Small intestine (tissue), 7 donors: ENCODE data around the gene LINGO3. TPM values are rescaled to one million over a fixed set of nuclear protein-coding genes. Genes with fewer than 3 reads are reported as not detected.

Source experiments
- DNase-seq, 2 donors: peaks; one replicate each; pipeline versions ENCODE4 v3.0.0 to v3.0.0-alpha.2; 2013
- FAIRE-seq: peaks from 2 replicates; lab custom pipeline; 2012; peaks lifted over from hg19 to GRCh38; lab: Jason Lieb, UNC
- H3K27ac ChIP-seq, 3 donors: one replicate each; pipeline ENCODE4 v1.5.1; 2013; ENCODE audit warnings: low read length in 2 of 3, mild to moderate bottlenecking in 2 of 3, control low read depth in 1 of 3, inconsistent platforms in 1 of 3, low read depth in 1 of 3, moderate library complexity in 1 of 3
- H3K27me3 ChIP-seq, 3 donors: one replicate each; pipeline ENCODE4 v1.6.1; 2013; ENCODE audit warnings: low read length in 3 of 3, inconsistent platforms in 1 of 3; ENCODE audit not compliant: control insufficient read depth in 3 of 3, insufficient read depth in 3 of 3
- H3K36me3 ChIP-seq, 3 donors: one replicate each; pipeline ENCODE4 v1.6.1; 2013; ENCODE audit warnings: low read length in 3 of 3, inconsistent platforms in 1 of 3, low read depth in 1 of 3, mild to moderate bottlenecking in 1 of 3, moderate library complexity in 1 of 3; ENCODE audit not compliant: control insufficient read depth in 3 of 3, insufficient read depth in 2 of 3
- H3K4me1 ChIP-seq, 3 donors: one replicate each; pipeline ENCODE4 v1.6.1; 2013; ENCODE audit warnings: low read length in 2 of 3, inconsistent platforms in 1 of 3, low read depth in 1 of 3, mild to moderate bottlenecking in 1 of 3, moderate library complexity in 1 of 3; ENCODE audit not compliant: control insufficient read depth in 3 of 3, insufficient read depth in 2 of 3
- H3K4me3 ChIP-seq, 3 donors: one replicate each; pipeline ENCODE4 v1.5.1; 2013; ENCODE audit warnings: low read length in 3 of 3, control low read depth in 1 of 3, inconsistent platforms in 1 of 3, low read depth in 1 of 3, mild to moderate bottlenecking in 1 of 3, moderate library complexity in 1 of 3
- H3K9me3 ChIP-seq, 2 donors: one replicate each; pipeline ENCODE4 v1.6.1; 2013; ENCODE audit warnings: low read depth in 1 of 2, low read length in 1 of 2; ENCODE audit not compliant: control insufficient read depth in 2 of 2, insufficient read depth in 1 of 2
- WGBS, 3 donors: extraction: QIAGEN DNeasy Blood & Tissue Kit; methylation state at CpG; one replicate each; pipeline ENCODE4 v1.1.7; 2013; 5-methylcytosine and 5-hydroxymethylcytosine counted together
- polyA plus RNA-seq, 4 donors: library from polyadenylated mRNA; stranded (reverse) in 3 of 4; unstranded in 1 of 4; fragments of 200-250 nt in 3 of 4; fragments of 120-200 nt in 1 of 4; gene quantifications; one replicate each; pipeline versions ENCODE4 v1.2.1 to v1.2.3, GENCODE V29; 2013
- donor health status: healthy with polysubstance abuse.
- donor health status: control.
- donor health status: control.
- donor health status: Bipolar disorder and iron deficiency.
- donor health status: healthy.

The LINGO3 gene
- polyA plus RNA-seq, 4 donors, result 0.13 to 0.56 TPM; not detected in 2

- H3K4me3 ChIP-seq, result no peak overlapping the region
- WGBS, 3 donors, result 83 to 92% (median 85%) methylated on average over 4 of the region's 4 CpGs
- DNase-seq, result no peak
- H3K27me3 ChIP-seq, result no peaks in the 10 kb centered on the region
- H3K27ac ChIP-seq, result no peak overlapping the region
- no peaks in the 10 kb centered on the region for H3K9me3 ChIP-seq
- peaks cover 2 to 25% (median 12%) of the 10 kb centered on the region in 3 donors for H3K36me3 ChIP-seq
- no peak for FAIRE-seq
- H3K4me1 ChIP-seq, result peaks cover 4 to 27% (median 5%) of the 10 kb centered on the region in 3 donors
Observed at GRCh38 chr19:2268480-2268830, 39.5 kb downstream of the LINGO3 start.

- Histone ChIP-seq H3K4me3 (no peak overlapping the region), H3K27ac (peak overlapping the region in 1 of 3 donors; percentile 59), H3K4me1 (peaks cover 0 to 9% (median 0%) of the 10 kb centered on the region in 3 donors), H3K9me3 (no peaks in the 10 kb centered on the region), H3K27me3 (no peaks in the 10 kb centered on the region), H3K36me3 (peaks cover 0 to 5% (median 0%) of the 10 kb centered on the region in 3 donors)
- FAIRE-seq (no peak), DNase-seq (peak; percentile 30 to 90)
- WGBS, 3 donors, result 32 to 39% (median 33%) methylated on average over 17 to 18 of the region's 18 CpGs
Observed at GRCh38 chr19:2266183-2266993, 41.6 kb downstream of the LINGO3 start.

DNA sequence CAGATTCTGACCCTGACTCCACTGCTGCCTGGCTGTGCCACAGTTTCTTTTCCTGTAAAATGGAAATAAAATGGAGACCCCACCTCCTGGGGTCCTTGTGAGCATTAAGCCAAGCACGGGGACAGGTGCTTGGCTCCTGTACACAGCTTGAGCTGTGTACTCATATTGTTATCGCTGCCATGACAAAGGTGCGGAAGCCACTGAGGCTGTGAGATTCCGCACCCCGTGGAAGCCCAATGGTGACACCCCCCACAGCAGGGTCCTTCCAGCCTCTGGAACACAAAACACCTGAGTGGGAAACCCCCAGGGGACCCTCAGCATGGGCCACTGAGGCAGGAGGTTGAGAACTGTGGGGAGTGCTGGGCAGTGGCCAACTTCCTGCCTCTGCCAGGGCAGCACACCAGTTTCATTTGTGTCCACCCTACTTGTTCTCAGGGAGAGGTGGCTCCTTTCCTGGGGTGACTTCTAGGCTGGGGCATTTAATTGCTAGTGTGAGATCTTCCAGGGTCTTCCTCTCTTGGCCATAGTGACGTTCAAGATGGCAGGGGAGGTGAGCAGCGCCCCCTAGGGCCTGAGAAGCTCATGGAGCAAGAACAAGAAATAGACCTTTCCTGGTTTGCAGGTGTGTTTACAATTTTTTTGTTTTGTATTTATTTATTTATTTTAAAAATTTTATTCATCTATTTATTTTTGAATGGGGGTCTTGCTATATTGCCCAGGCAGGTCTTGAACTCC, 46.3 kb downstream of the LINGO3 start:
- Histone ChIP-seq H3K27me3 (peaks cover 0 to 4% (median 0%) of the 10 kb centered on the region in 3 donors), H3K4me1 (no peaks in the 10 kb centered on the region), H3K27ac (no peak overlapping the region), H3K9me3 (no peaks in the 10 kb centered on the region), H3K36me3 (no peaks in the 10 kb centered on the region), H3K4me3 (no peak overlapping the region)
- 70 to 71% (median 71%) methylated on average over 7 of the region's 7 CpGs for WGBS, 3 donors
- FAIRE-seq (no peak), DNase-seq (peak; percentile 57 to 62)

DNA sequence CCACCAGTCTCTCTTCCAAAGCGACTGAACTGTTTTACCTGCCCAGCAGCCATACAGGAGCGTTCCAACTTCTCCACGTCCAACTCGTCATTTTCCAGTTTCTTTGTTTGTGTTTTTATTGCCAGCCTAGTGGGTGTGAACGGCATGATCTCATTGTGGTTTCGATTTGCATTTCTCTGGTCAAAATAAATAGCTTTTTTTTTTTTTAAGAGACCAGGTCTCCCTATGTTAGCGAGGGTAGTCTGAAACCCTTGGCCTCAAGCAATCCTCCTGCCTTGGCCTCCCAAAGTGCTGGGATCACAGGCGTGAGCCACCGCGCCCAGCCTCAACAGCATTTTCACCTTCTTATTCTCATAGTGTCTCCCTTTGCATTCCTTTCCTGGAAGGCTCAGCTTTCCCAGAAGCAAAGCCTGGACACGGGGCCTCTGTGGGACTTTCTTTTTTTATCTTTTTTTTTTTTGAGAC, 47.6 kb downstream of the LINGO3 start:
- H3K27ac ChIP-seq, result peak overlapping the region in 1 of 3 donors; percentile 80
- H3K4me1 ChIP-seq, result no peaks in the 10 kb centered on the region
- no peaks in the 10 kb centered on the region for H3K36me3 ChIP-seq
- DNase-seq (peak; percentile 21 to 66), FAIRE-seq (no peak)
- WGBS, 3 donors, result 24 to 46% (median 37%) methylated on average over 11 of the region's 11 CpGs
- peaks cover 0 to 12% (median 0%) of the 10 kb centered on the region in 3 donors for H3K27me3 ChIP-seq
- H3K4me3 ChIP-seq, result no peak overlapping the region
- no peaks in the 10 kb centered on the region for H3K9me3 ChIP-seq

DNA sequence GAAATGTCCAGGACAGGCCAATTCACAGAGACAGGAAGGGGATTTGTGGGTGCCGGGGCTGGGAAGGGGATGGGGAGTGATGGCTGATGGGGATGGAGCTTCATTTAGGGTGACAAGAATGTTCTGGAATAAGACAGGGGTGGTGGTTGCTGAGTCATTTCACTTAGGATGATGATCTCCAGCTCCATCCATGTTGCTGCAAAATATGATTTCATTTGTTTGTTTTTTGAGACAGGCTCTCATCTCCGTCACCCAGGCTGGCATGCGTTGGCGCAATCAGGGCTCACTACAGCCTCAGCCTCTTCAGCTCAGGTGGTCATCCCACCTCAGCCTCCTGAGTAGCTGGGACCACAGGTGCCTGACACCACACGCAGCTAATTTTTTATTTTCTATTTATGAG, 48.6 kb downstream of the LINGO3 start:
- no peak overlapping the region for H3K27ac ChIP-seq
- H3K9me3 ChIP-seq, result no peaks in the 10 kb centered on the region
- DNase-seq, result no peak
- 83 to 93% (median 88%) methylated on average over 5 of the region's 5 CpGs for WGBS, 3 donors
- peaks cover 0 to 18% (median 0%) of the 10 kb centered on the region in 3 donors for H3K27me3 ChIP-seq
- H3K36me3 ChIP-seq, result no peaks in the 10 kb centered on the region
- no peak overlapping the region for H3K4me3 ChIP-seq
- no peaks in the 10 kb centered on the region for H3K4me1 ChIP-seq
- FAIRE-seq, result no peak

Other genes starting within 250 kb of the LINGO3 start
- 10 to 100 TPM in 3 of 4 donors, 1 to 10 TPM in 1; 7.6 to 18.3 (median 14.5) TPM for gene MOB3A, start 211.8 kb downstream of the LINGO3 start, polyA plus RNA-seq
- gene IZUMO4, start 211.2 kb downstream of the LINGO3 start, polyA plus RNA-seq, result 1 to 10 TPM; 2.4 to 5.8 (median 4.2) TPM
- gene AP3D1, start 156.6 kb downstream of the LINGO3 start, polyA plus RNA-seq, result 100 to 1,000 TPM in 1 of 4 donors, 10 to 100 TPM in 3; 68.1 to 106 (median 89.9) TPM
- 10 to 100 TPM; 15.1 to 22.8 (median 19.7) TPM for gene DOT1L, start 144.2 kb downstream of the LINGO3 start, polyA plus RNA-seq
- 100 to 1,000 TPM; 118 to 307 (median 278) TPM for gene PLEKHJ1, start 71.8 kb downstream of the LINGO3 start, polyA plus RNA-seq
- gene SF3A2, start 71.3 kb downstream of the LINGO3 start, polyA plus RNA-seq, result 10 to 100 TPM; 31.8 to 71.5 (median 40.3) TPM
- 1 to 10 TPM; 1.1 to 3.0 (median 2.0) TPM for gene AMH, start 58.8 kb downstream of the LINGO3 start, polyA plus RNA-seq
- 1 to 10 TPM in 3 of 4 donors, under 1 TPM in 1; 0.69 to 2.4 (median 1.6) TPM for gene JSRP1, start 51.7 kb downstream of the LINGO3 start, polyA plus RNA-seq
- under 1 TPM in 3 of 4 donors, not detected in 1; 0.25 to 0.54 (median 0.46) TPM for gene PEAK3, start 26.0 kb downstream of the LINGO3 start, polyA plus RNA-seq
- gene LSM7, start 20.4 kb upstream of the LINGO3 start, polyA plus RNA-seq, result 100 to 1,000 TPM; 145 to 471 (median 283) TPM
- gene SPPL2B, start 20.5 kb upstream of the LINGO3 start, polyA plus RNA-seq, result 100 to 1,000 TPM in 1 of 4 donors, 10 to 100 TPM in 3; 69.3 to 109 (median 78.2) TPM
- gene TMPRSS9, start 52.1 kb upstream of the LINGO3 start, polyA plus RNA-seq, result under 1 TPM in 2 of 4 donors, not detected in 2; 0.53 to 0.54 TPM
- gene TIMM13, start 119.4 kb upstream of the LINGO3 start, polyA plus RNA-seq, result 100 to 1,000 TPM in 2 of 4 donors, 10 to 100 TPM in 2; 93.2 to 160 (median 100) TPM
- gene LMNB2, start 148.8 kb upstream of the LINGO3 start, polyA plus RNA-seq, result 10 to 100 TPM in 2 of 4 donors, 1 to 10 TPM in 2; 7.3 to 69.3 (median 21.8) TPM
- gene GADD45B, start 168.0 kb upstream of the LINGO3 start, polyA plus RNA-seq, result 10 to 100 TPM; 12.1 to 40.4 (median 15.1) TPM